Gastrocnemius medialis (tissue), 4 donors: ENCODE measurements around the gene POU2AF1. TPM values are rescaled to one million over a fixed set of nuclear protein-coding genes. Genes with fewer than 3 reads are reported as not detected.

Source experiments
- ATAC-seq, 2 donors: fragments of 150-250 bp; one replicate each; pipeline ENCODE4 v1.9.1; 2016
- DNase-seq, 2 donors: peaks; one replicate each; pipeline ENCODE4 v3.0.0-alpha.2; 2019
- H3K27ac ChIP-seq, 4 donors: fragments of 200-600 bp; sonication (generic); 1 replicate in 1 of 4; 2 replicates in 3 of 4; pipeline ENCODE4 v1.5.1; 2016 to 2018; ENCODE audit warnings: mild to moderate bottlenecking in 2 of 4, moderate library complexity in 1 of 4
- H3K27me3 ChIP-seq, 3 donors: fragments of 200-600 bp; sonication (generic) in 2 of 3; 1 replicate in 1 of 3; 2 replicates in 2 of 3; pipeline versions ENCODE4 v1.5.1 to v1.6.0; 2016 to 2019; ENCODE audit warnings: mild to moderate bottlenecking in 1 of 3, moderate library complexity in 1 of 3
- H3K36me3 ChIP-seq, 2 donors: fragments of 200-600 bp; sonication (generic) in 1 of 2; one replicate each; pipeline ENCODE4 v1.5.1; 2017 to 2018
- H3K4me1 ChIP-seq, 2 donors: fragments of 200-600 bp; sonication (generic) in 1 of 2; one replicate each; pipeline ENCODE4 v1.5.1; 2016 to 2017; ENCODE audit warnings: mild to moderate bottlenecking in 2 of 2
- H3K4me3 ChIP-seq, 4 donors: fragments of 200-600 bp; sonication (generic) in 3 of 4; 1 replicate in 1 of 4; 2 replicates in 3 of 4; pipeline ENCODE4 v1.5.1; 2016 to 2019; ENCODE audit warnings: mild to moderate bottlenecking in 2 of 4
- H3K9me3 ChIP-seq, 3 donors: fragments of 200-600 bp; sonication (generic) in 2 of 3; 1 replicate in 1 of 3; 2 replicates in 2 of 3; pipeline ENCODE4 v1.5.1; 2016 to 2019
- CTCF ChIP-seq, 5 experiments: fragments of 450-650 bp in 3 of 5; fragments of 200-600 bp in 2 of 5; sonication (generic) in 2 of 5; IDR thresholded peaks in 4 of 5; conservative IDR thresholded peaks in 1 of 5; 1 replicate in 4 of 5; 2 replicates in 1 of 5; pipeline ENCODE4 v1.5.1; 2016 to 2019; ENCODE audit warnings: antibody characterized with exemption in 5 of 5, mild to moderate bottlenecking in 3 of 5, moderate library complexity in 3 of 5
- POLR2A ChIP-seq, 2 donors: fragments of 450-650 bp; IDR thresholded peaks; one replicate each; pipeline ENCODE4 v1.6.1; 2017; ENCODE audit warnings: antibody characterized with exemption in 2 of 2, mild to moderate bottlenecking in 2 of 2, moderate library complexity in 2 of 2
- in situ Hi-C, 4 donors: fragments of 200-750 bp; cut with MboI; loops; one replicate each; pipeline versions ENCODE4 v1.15.0 to v1.8.0; 2017; ENCODE audit warnings: low sequenced_read_pairs in 4 of 4
- intact Hi-C: fragments of 100-400 bp; cut with DNase I; formaldehyde crosslinking; loops from one replicate; pipeline ENCODE4 v1.15.1; 2023; ENCODE audit warnings: low total_unique reads
- total RNA-seq, 4 donors: library from RNA; depleted of rRNA; stranded (reverse); fragments of >200 nt; gene quantifications; one replicate each; pipeline versions ENCODE4 v1.1.0 to v1.2.3, GENCODE V29; 2016

The POU2AF1 gene
- total RNA-seq, 4 donors from 2014 or later, result 0.29 to 0.78 TPM; not detected in 2

DNA sequence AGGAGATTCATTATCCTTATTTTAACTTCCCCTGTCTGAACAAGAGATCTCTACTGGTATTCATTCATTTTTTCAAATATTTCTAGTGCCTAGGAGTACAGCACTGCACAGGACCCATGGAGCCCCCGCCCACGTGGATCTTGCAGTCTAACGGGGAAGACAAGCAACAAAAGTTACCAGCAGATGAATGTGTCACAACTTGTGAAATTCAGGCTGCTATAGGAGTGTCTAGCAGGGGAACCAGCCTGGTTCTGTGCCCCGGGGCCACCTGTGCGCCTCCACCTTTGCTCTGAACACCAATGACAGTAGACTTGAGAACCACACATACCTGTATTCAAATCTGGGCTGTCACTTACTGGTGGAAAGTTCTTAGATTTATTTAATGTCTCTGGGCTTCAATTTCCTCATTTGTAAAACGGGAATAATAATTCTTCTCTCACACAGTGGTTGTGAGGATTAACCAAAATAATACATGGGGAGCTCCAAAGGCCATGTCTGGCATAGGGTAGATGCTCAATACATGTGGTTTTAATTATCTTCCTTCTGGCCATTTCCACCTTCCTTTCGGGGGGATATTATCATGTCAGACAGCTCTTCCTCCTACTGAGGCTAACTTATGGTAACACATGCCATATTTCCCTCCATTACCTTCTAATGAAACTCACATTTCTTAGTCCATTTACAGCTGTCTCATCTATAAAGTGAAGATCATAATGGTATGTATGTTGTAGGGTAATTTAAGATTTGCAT lies 17.8 kb downstream of the POU2AF1 start:
- H3K36me3 ChIP-seq, result no peaks in the 10 kb centered on the region
- in situ Hi-C loops, result no loop called here
- no peak overlapping the region for H3K4me3 ChIP-seq
- H3K4me1 ChIP-seq, result no peaks in the 10 kb centered on the region
- intact Hi-C loops, result no loop called here
- no peak for TF ChIP-seq POLR2A (IDR thresholded peaks at IDR 0.05)
- ATAC-seq (no peak), DNase-seq (no peak)
- no peaks in the 10 kb centered on the region for H3K9me3 ChIP-seq
- H3K27ac ChIP-seq, result no peak overlapping the region
- no peaks in the 10 kb centered on the region for H3K27me3 ChIP-seq

GRCh38 chr11:111360150-111361043 lies 18.7 kb downstream of the POU2AF1 start:
- intact Hi-C loops (no loop called here), in situ Hi-C loops (no loop called here)
- TF ChIP-seq POLR2A (IDR thresholded peaks at IDR 0.05) (no peak), CTCF (IDR thresholded peaks at IDR 0.05 in 4 of 5, conservative IDR thresholded peaks at IDR 0.05 in 1 of 5) (no peak)
- Histone ChIP-seq H3K36me3 (no peaks in the 10 kb centered on the region), H3K27me3 (no peaks in the 10 kb centered on the region), H3K27ac (no peak overlapping the region), H3K4me3 (no peak overlapping the region), H3K9me3 (no peaks in the 10 kb centered on the region), H3K4me1 (no peaks in the 10 kb centered on the region)
- no peak for ATAC-seq
- DNase-seq, result no peak

GRCh38 chr11:111359223-111360149 lies 19.6 kb downstream of the POU2AF1 start:
- Histone ChIP-seq H3K36me3 (no peaks in the 10 kb centered on the region), H3K4me1 (no peaks in the 10 kb centered on the region), H3K27ac (no peak overlapping the region), H3K27me3 (no peaks in the 10 kb centered on the region), H3K9me3 (no peaks in the 10 kb centered on the region), H3K4me3 (no peak overlapping the region)
- DNase-seq (no peak), ATAC-seq (no peak)
- in situ Hi-C loops (no loop called here), intact Hi-C loops (no loop called here)
- TF ChIP-seq POLR2A (IDR thresholded peaks at IDR 0.05), result no peak
- TF ChIP-seq CTCF (IDR thresholded peaks at IDR 0.05 in 4 of 5, conservative IDR thresholded peaks at IDR 0.05 in 1 of 5), result no peak

DNA sequence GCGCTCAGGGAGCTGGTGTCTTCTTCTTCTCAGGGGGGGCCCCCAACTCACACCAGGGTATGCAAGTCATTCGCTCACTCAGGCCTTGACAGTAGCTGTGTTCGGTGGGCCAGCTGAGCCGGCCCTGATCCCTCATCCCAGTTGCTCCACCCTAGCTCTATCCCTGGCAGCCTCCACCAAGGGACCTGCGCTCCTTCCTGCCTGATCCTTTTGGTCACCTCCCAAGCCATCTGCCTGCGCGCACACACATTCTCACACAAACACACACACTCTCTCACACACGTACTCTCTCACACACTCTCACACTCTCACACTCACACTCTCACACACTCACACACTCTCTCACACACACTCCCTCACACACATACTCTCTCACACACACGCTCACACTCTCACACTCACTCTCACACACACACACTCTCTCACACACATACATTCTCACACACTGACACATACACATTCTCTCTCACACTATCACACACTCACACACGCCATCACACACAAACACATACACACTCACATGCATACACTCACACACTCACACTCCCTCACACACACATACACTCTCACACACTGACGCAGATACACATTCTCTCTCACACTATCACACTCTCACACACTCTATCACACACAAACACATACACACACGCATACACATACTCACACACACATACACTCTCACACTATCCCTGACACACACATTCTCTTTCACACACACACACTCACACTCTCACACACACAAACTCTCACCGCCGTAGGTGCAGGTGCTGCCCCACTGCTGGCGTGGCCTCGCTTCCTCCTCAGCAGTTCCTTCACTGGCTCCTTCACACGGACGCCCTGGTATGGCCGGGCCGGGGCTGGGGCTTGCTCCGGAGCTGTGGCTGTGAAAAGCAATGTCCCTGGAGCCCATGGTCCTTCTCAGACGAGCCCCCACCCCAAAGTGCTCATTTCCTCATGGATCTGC lies 20.8 kb downstream of the POU2AF1 start:
- ATAC-seq, result no peak
- intact Hi-C loops, result no loop called here

More for the DNA sequence above, 20.8 kb downstream of the POU2AF1 start:
- H3K27ac ChIP-seq, result no peak overlapping the region
- no peaks in the 10 kb centered on the region for H3K4me1 ChIP-seq
- in situ Hi-C loops, result no loop called here
- DNase-seq, result no peak
- no peak overlapping the region for H3K4me3 ChIP-seq
- TF ChIP-seq CTCF (IDR thresholded peaks at IDR 0.05 in 4 of 5, conservative IDR thresholded peaks at IDR 0.05 in 1 of 5) (no peak), POLR2A (IDR thresholded peaks at IDR 0.05) (no peak)
- no peaks in the 10 kb centered on the region for H3K9me3 ChIP-seq
- no peaks in the 10 kb centered on the region for H3K36me3 ChIP-seq
- H3K27me3 ChIP-seq, result no peaks in the 10 kb centered on the region
